Right renal pelvis (tissue), 4 donors: Measurements from ENCODE around the gene COX10. TPM values are rescaled to one million over a fixed set of nuclear protein-coding genes. Genes with fewer than 3 reads are reported as not detected.
"Not testable (repeated sequence)": the region's sequence is repeated elsewhere in the genome, so short reads cannot be mapped to it uniquely, and the experiment has no call there.

Experiments used
- DNase-seq, 4 donors: peaks; one replicate each; pipeline ENCODE4 v3.0.0-alpha.2; 2013; ENCODE audit warnings: low read depth in 4 of 4, low spot score in 3 of 4, missing footprints in 1 of 4
- polyA plus RNA-seq, 4 donors: library from polyadenylated mRNA; unstranded; fragments of 120-200 nt; gene quantifications; one replicate each; pipeline ENCODE4 v1.2.1, GENCODE V29; 2013; ENCODE audit not compliant: insufficient read length in 4 of 4

Gene COX10
- polyA plus RNA-seq, 4 donors, result 16.8 to 20.1 (median 18.5) TPM

DNA sequence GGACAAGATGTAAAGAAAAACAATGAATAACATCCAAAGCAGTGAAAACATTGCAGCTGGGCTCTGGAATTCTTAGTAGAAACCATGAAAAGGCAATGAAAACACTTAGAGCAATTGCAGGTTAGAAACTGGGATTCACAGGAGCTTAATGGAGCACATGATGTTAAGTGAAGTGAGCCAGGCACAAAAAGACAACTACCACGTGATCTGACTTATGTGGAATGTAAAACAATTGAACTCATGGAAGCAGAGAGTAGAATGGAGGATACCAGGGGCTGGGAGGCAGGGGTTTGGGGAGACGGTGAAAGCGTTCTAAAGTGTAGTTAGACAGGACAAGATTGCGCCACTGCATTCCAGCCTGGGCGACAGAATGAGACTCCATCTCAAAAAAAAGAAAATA lies 170.0 kb downstream of the COX10 start:
- not testable (repeated sequence) for DNase-seq

DNA sequence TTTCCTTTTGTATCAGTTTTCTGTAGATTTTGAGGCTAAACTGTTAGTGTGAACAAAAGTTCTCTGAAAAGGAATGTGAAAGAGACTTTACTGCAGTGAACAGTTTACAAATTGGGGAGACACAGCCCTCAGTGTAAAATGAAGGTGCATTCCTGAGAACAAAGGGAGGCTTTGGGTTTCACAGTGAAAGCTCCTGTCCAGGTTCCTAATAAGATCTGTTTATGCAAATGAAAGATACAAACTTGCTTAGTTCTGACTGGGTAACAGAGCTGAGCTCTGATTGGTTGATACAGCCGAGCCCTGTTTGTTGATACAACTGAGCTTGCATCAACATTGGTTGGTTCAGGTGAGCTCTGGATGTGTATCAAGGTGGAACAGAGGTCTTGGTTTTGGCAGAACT lies 175.7 kb downstream of the COX10 start:
- DNase-seq, result no peak

DNA sequence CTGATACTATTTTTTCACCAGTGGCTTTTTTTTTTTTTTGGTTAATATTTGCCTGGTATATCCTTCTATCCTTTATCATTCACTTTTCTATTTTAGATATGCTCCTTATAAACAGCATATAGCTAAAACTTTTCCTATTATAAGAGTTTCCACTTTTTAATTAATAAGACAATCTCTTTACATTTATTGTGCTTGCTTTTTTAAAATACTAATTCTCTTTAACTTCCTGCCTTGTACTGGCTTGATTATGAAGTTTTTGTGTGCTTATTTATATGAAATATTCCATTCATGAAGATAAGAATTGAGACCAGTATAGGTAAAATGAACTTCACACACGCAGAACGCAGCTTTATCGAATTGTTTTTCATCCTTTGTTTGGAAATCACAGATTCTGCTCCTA lies 176.3 kb downstream of the COX10 start:
- DNase-seq, result no peak

Other genes starting within 250 kb of the COX10 start
- under 1 TPM in 3 of 4 donors, not detected in 1; 0.37 to 0.81 (median 0.49) TPM for gene CDRT15, start 167.4 kb downstream of the COX10 start, polyA plus RNA-seq
- 10 to 100 TPM; 25.1 to 32.7 (median 27.2) TPM for gene HS3ST3B1, start 231.6 kb downstream of the COX10 start, polyA plus RNA-seq